Left lobe of liver (tissue), 2 donors: ENCODE results near the gene ENSA. TPM values are rescaled to one million over a fixed set of nuclear protein-coding genes. Genes with fewer than 3 reads are reported as not detected.
"Not testable (repeated sequence)": the region's sequence is repeated elsewhere in the genome, so short reads cannot be mapped to it uniquely, and the experiment has no call there.

Experiments
- ATAC-seq: fragments of 200-7000 bp; cut with Tn5 transposase; one replicate; pipeline ENCODE4 v1.9.1; 2020; ENCODE audit warnings: mild to moderate bottlenecking, moderate library complexity
- DNase-seq: peaks from one replicate; pipeline ENCODE4 v3.0.0-alpha.2; 2020; ENCODE audit warnings: low spot score
- total RNA-seq: library from RNA; stranded (reverse); gene quantifications from one replicate; pipeline ENCODE4 v1.2.1, GENCODE V29; 2021
- donor health status: DM: no; HTN: no; CAD: no; lungs with moderate emphysema.
- donor health status: DM: no; HTN: yes; CAD: no.

Gene ENSA, protein sequence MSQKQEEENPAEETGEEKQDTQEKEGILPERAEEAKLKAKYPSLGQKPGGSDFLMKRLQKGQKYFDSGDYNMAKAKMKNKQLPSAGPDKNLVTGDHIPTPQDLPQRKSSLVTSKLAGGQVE
- 63.4 TPM for total RNA-seq

DNA sequence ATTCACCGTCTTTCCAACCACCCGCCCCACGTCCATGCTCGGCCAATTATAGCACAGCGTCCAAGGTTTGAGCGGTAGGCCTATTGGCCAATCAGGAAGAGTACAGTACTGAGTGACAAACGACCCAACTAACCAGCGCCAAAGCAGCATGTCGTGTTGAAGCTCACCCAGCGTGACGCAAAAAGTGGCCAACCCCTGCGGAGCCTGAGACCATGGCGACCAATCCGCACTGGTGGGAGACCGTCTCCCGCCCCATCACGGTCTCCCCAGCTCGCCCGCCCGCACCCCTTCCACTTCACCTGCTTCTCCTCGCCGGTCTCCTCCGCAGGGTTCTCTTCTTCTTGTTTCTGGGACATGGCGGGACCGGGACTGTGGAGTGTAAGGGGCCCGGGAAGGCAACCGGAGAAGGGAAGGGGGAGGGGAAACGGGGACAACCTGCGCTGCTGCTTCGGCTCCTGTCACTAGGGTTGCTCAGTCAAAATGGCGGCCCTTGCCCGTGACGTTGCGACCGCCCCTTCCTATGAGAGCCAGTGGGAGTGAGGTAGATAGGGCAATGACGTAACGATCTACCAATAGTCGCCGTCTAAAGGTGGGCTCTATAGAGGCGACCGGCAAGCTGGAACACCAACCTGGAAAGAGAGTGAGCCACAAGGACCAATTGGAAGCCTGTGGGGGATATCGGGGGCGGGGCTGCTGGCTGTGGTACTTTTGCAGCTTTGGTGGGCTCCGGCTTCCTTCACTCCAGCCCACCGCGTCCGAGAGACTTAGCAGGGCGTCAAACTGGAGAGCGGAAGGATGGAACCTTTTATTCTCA lies at the start of gene ENSA:
Gene ENSA (minus strand): TSS at position 498 of the 814 bp plus-strand sequence. CDS start 142 bp downstream, at position 356.
- DNase-seq: peak; percentile 98
- ATAC-seq: peak; percentile 91

DNA sequence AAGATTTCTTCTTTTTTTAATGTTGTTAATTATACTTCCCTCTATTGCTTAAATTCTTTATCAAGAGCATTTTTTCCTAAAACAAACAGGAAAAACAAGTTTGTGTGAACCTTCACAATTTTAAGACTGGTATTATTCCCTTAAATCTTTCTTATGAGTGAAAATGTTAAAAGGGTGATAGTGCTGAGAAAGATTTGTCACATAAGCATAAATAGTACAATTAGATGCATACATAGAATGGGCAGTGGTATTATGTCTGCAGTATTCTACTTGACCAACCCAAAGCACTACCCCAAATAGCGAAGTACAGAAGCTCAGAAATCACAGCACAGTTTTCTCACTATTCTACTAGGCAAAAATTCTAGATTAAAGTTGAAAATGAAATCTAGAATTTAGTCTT lies 49.6 kb upstream of the ENSA start:
- DNase-seq (no peak), ATAC-seq (no peak)

DNA sequence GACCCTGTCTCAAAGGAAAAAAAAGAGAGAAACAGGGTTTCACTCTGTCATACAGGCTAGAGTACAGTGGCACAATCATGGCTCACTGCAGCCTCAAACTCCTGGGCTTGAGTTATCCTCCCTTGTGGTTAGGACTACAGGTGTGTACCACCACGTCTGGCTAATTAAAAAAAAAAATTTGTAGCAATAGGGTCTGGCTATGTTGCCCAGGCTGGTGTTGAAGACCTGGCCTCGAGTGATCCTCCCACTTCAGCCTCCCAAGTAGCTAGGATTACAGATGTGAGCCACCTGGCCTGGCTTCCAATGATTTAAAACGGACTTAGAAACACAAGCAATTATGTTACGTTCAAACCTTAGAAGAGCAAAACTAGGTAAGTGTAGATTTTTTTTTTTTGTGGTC lies 45.5 kb upstream of the ENSA start:
- ATAC-seq: no peak
- no peak for DNase-seq

DNA sequence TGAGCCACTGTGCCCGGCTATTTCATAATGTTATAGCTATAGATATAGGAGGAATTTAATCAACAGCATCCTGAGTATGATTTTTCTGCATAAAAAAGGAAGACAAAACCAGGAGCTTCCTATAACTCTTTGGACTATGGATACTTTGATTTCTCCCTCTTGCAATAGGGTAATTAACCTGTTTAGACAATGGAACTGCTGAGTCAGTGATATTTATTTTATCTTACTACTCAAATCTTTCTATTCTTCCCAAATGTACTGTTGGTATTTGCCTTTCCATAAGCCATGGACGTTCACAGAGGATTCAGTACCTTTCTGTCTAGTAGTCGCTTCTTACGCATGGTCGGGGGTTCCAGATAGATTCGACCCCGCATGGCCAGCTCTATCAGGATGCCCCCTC lies 33.9 kb upstream of the ENSA start:
- no peak for ATAC-seq
- DNase-seq: no peak

DNA sequence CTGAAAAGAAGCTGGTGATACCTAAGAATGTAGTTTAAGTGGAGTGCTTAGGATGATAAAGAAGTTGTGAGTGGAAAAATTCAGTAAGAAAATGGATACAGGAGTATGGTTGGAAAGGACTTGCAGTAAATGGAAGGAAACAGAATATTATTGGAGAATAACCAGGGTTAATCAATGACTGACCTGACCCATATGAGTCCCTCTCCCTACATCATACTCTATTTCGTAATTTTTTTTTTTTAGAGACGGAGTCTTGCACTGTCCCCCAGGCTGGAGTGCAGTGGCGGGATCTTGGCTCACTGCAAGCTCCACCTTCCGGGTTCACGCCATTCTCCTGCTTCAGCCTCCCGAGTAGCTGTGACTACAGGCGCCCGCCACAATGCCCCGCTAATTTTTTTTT lies 33.4 kb upstream of the ENSA start:
- DNase-seq (no peak), ATAC-seq (peak; percentile 49)

DNA sequence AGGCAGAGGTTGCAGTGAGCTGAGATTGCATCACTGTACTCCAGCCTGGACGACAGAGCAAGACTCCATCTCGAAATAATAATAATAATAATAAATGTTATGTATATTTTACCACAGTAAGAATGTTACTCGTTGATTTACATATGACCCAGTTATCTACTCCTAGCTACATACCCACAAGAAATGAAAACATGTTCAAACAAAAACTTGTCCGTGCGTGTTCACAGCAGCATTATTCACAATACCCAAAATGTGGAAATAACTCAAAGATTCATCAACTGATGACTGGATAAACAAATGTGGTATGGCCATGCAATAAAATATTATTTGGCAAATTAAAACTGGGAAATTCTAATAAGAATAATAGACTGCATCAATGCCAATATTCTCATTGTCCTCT lies 31.7 kb upstream of the ENSA start:
- DNase-seq: no peak

DNA sequence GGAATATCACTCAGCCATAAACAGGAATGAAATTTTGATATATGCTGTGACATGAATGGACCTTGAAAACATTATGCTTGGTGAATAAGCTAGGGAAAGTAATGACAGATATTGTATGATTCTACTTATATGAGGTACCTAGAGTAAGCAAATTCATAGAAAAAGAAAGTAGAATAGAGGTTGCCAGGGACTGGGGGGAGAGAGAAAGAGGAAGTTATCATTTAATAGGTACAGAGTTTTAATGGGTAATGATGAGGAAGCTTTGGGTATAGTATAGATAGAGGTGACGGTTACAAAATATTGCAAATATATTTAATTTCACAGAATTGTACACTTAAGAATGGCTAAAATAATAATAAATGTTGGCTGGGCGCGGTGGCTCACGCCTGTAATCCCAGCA lies 31.2 kb upstream of the ENSA start:
- ATAC-seq (no peak), DNase-seq (no peak)

More for the DNA sequence above, 31.7 kb upstream of the ENSA start:
- no peak for ATAC-seq

DNA sequence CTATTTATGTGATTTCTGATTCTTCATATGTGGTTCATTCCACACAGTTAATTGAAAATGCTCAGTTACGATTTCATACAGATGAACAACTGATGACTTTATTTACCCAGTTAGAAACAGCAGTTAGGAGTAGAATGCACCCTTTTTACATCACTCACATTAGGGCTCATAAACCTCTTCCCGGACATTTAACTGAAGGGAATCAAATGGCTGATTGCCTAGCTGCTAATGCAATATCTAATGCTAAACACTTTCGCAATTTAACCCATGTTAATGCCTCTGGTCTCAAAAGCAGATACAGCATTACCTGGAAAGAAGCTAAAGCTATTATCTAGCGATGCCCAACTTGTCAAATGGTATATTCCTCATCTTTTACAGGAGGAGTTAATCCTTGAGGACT lies 27.7 kb upstream of the ENSA start:
- not testable (repeated sequence) for DNase-seq, ATAC-seq

DNA sequence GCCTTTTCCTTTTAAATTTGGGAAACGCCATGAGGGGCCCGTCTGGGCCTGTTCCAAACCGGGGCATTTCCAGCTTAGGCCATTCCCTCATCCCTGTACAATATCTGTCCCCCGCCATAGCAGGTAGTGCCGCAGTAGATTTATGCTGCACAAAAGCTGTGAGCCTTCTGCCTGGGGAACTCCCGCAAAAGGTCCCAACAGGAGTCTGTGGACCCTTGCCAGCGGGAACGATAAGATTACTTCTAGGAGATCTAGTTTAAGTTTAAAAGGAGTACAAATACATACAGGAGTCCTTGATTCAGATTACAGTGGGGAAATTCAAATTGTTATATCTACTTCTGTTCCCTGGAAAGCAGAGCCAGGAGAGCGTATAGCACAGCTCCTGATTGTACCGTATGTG lies 25.2 kb upstream of the ENSA start:
- not testable (repeated sequence) for ATAC-seq, DNase-seq

DNA sequence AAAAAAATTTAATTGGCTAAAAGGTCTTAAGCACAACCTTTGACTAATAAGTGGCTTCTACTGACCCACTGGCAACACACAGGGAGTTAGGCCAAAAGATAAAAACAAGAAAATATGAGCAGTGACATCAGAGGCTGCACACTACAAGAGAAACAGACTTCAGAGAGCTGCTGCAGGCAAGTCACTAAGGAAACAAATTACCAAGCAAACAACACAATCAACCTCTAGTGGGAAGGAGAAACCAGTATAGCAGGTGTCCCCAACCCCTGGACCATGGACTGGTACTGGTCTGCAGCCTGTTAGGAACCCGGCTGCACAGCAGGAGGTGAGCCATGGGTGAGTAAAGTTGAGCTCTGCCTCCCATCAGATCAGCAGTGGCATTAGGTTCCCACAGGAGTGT lies 20.8 kb upstream of the ENSA start:
- DNase-seq: no peak
- peak; percentile 19 for ATAC-seq

DNA sequence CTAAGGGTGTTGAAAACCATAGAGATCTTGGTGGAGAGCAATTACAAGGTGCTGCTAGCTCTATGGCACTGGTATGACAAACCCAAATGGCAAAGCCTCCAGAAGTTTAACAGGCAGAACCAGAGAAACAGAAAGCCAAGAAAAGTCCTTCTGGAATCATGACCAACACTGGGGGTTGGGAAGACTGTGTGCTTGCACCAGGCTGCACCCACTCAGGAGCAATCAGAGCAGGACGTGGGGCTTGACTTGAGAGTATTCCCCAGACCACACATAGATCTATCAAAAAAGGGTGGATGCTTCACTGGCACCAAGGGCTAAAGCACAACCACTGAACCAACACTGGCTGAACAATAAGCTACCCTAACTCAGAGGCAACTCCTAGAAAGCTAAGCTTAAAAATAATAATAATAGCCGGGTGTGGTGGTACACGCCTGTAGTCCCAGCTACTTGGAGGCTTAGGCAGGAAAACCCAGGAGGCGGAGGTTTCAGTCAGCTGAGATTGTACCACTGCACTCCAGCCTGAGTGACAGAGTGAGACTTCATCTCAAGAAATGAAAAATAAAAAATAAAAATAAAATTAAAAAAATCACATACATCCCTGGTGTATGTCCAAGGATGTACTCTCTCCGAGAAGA lies 20.1 kb upstream of the ENSA start:
- DNase-seq (no peak), ATAC-seq (no peak)

DNA sequence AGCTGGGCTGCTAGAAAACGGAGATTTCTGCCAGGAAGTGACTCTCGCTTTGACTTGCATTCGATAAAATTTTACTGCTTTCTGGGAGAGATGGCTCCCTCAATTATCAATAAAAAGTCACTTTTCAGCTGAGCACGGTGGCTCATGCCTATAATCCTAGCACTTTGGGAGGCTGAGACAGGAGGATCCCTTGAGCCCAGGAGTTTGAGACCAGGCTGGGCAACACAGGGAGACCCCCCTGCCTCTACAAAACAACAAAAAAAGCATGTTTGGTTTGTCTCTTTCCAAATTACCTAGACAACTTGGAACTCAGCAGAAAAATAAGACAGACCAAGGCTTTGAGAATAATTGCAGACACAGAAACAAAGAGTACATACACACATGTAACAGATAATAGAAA lies 12.9 kb upstream of the ENSA start:
- DNase-seq (no peak), ATAC-seq (no peak)

DNA sequence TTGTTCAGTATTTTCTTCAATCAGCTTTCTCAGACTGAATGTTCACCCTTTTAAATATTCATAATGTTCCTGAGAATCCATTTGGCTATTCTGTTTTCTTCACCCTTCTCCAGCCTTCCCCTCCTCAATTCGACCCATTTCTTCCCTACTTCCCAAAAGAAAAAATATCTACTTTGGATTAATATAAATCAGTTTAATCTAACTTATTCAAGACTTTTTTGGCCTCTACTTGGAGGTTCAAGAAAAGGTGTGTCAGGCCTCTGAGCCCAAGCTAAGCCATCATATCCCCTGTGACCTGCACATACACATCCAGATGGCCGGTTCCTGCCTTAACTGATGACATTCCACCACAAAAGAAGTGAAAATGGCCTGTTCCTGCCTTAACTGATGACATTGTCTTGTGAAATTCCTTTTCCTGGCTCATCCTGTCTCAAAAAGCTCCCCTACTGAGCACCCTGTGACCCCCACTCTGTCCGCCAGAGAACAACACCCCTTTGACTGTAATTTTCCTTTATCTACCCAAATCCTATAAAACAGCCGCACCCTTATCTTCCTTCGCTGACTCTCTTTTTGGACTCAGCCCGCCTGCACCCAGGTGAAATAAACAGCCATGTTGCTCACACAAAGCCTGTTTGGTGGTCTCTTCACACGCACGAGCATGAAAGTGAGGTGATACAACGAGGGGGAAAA lies 11.9 kb upstream of the ENSA start:
- not testable (repeated sequence) for ATAC-seq, DNase-seq

DNA sequence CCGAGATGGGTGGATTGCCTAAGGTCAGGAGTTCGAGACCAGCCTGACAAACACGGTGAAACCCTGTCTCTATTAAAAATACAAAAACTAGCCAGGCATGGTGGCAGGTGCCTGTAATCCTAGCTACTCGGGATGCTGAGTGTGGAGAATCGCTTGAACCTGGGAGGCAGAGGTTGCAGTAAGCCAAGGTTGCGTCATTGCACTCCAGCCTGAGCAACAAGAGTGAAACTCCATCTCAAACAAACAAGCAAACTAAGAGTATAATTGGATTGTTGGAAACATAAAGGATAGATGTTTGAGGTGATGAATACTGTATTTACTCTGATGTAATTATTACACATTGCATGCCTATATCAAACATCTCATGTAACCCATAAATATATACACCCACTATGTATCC lies 9.0 kb upstream of the ENSA start:
- not testable (repeated sequence) for DNase-seq
- ATAC-seq: peak; percentile 44

DNA sequence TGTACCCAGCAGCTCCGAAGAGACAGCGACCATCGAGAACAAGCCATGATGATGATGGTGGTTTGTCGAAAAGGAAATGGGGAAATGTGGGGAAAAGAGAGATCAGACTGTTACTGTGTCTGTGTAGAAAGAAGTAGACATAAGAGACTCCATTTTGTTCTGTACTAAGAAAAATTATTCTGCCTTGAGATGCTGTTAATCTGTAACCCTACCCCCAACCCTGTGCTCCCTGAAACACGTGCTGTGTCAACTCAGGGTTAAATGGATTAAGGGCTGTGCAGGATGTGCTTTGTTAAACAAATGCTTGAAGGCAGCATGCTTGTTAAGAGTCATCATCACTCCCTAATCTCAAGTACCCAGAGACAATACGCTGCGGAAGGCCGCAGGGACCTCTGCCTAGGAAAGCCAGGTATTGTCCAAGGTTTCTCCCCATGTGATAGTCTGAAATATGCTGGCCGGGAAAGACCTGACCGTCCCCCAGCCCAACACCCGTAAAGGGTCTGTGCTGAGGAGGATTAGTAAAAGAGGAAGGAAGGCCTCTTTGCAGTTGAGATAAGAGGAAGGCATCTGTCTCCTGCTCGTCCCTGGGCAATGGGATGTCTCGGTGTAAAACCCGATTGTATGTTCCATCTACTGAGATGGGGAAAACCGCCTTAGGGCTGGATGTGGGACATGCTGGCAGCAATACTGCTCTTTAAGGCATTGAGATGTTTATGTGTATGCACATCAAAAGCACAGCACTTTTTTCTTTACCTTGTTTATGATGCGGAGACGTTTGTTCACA lies 5.6 kb upstream of the ENSA start:
- ATAC-seq, DNase-seq: not testable (repeated sequence)

DNA sequence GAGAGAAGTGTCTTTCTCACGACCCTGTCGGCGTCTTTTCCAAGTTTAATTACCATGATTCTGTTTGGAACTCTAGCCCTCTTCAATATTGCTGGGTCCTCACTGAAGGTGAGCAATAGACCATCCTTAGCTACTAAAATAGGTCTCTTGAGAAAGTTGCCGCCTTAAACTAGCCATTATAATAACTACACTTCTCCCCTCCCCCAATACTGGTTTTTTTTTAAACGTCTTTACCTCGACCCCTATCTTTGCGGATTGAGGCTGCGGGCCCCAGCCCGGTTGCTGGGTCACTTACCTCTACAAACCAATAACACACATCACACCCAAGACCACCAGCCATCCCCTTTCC lies 672 bp downstream of the ENSA start:
- peak; percentile 1 for ATAC-seq
- no peak for DNase-seq

DNA sequence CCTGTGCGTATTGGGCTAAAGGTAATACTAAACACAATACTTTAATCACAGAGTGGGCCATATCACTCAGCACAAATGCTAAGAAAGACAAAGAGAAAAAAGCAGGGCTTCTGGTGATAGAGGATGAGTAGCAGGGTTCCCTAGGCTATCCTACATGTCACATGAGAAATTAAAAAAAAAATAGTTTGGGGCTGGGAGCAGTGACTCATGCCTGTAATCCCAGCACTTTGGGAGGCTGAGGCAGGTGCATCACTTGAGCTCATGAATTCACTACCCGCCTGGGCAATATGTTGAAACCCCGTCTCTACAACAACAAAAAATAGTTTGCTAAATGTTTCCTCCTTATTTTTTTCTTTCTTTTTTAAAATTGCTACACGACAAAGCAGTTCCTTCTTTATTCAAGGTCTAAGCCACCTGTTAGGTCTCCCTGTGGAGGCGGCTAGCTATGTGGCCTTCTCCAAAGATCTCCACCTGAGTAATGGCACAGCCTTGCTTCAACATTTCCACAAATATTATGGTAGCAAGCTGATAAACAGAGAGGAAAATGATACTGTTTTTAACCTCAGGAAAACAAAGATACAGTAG lies 1.5 kb downstream of the ENSA start:
- DNase-seq (no peak), ATAC-seq (no peak)

DNA sequence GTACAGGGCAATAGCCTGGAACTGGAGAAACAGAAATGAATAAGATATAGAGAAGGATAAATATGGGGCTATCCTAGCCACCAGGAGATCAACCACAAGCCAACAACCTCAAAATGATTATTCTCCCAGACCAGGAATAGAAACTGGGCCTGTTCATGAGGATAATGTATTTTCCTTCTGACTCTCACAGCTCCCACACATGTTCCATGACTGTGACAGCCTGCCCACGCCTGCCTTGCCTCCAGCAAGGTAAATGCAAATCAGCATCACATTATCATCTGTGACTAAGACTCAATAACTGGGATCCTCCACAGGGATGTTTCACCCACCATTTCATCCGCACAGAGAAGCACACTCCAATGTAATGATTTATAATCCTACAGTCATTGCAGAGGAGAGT lies 3.3 kb downstream of the ENSA start:
- no peak for ATAC-seq

DNA sequence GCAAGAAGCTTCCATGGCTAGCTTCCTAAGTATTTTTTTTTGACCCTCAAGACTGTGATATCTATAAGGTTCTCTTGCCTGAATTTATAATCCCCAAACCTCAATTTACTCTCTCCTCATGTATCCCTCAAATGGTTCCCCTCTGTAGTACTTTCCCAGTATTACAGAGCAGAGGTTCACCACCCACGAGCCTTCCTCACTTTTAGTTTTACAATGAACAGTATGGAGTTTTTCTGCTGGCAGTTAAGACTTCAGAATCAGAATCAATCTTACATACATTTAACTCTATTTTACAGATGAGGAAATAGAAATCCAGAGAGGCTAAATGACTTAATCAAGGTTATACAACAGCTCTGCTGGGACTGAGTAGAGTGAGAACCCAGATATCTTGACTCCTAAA lies 4.9 kb downstream of the ENSA start:
- not testable (repeated sequence) for DNase-seq, ATAC-seq

More for the DNA sequence above, 3.3 kb downstream of the ENSA start:
- no peak for DNase-seq

DNA sequence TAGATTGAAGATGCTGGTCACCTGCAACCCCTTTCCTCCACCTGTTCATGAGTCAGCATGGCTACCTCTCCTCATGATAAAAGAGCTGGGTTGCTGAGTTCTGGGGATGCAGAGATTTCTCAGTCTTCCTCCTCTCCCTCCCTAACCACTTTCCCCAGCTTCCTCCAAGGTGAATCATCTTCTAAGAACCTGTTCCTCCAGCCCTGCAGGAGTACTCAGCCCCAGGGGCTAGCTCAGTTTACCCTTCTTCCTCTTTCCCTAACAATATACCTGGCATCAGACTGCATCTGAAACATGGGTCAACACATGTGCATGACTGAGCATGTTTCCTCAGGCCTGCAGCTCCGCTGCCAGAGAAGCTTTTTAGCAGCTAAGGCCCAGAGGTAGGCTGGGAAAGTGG lies 5.3 kb downstream of the ENSA start:
- not testable (repeated sequence) for ATAC-seq, DNase-seq
